ENCODE data around the gene WWOX. TPM values are rescaled to one million over a fixed set of nuclear protein-coding genes. Genes with fewer than 3 reads are reported as not detected.

The WWOX gene
- total and polyA plus RNA-seq, 10 donors, result 5.9 to 90.3 (median 26.4) TPM

DNA sequence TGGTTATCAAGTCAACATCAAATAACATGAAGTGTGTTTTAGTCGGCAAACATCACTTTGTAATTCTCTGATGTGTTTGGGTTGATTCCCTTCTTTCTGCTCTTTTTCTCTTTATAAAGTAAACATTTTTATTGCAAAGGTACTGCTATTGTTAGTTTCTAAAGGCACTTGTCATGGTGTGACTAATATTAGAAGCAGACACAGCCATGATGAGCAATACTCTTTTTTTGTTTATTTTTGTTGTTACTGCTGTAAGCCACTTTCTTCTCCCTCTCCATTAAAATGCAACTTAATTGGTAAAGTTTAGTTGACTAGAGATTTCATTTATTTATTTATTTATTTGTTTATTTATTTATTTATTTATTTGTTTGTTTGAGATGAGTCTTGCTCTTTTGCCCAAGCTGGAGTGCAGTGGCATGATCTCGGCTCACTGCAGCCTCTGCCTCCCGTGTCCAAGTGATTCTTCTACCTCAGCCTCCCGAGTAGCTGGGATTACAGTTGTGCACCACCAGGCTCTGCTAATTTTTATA, 424.7 kb downstream of the WWOX start:
- Histone ChIP-seq H3K27ac (no peak overlapping the region), H3K36me3 (no peaks in the 10 kb centered on the region), H3K4me1 (peaks cover 0 to 20% (median 10%) of the 10 kb centered on the region in 6 donors), H3K9me3 (no peaks in the 10 kb centered on the region), H3K27me3 (replicated peaks in 1 of 7) (no peaks in the 10 kb centered on the region), H3K4me3 (no peak overlapping the region)
- intact Hi-C loops (cut with DNase I; ENCODE audit: low total_unique reads), result no loop called here
- no peak for DNase-seq
- 93 to 98% (median 96%) methylated on average over 4 of the region's 4 CpGs for WGBS, 5 donors
- TF ChIP-seq POLR2A (IDR thresholded peaks at IDR 0.05) (no peak), POLR2AphosphoS5 (IDR thresholded peaks at IDR 0.05) (no peak), CTCF (IDR thresholded peaks at IDR 0.05 in 8 of 11, conservative IDR thresholded peaks at IDR 0.05 in 3 of 11) (no peak)

GRCh38 chr16:78528265-78528664, 428.8 kb downstream of the WWOX start:
- H3K27me3 ChIP-seq (replicated peaks in 1 of 7), result no peaks in the 10 kb centered on the region
- intact Hi-C loops (cut with DNase I; ENCODE audit: low total_unique reads), result no loop called here
- no peak overlapping the region for H3K4me3 ChIP-seq
- no peak overlapping the region for H3K27ac ChIP-seq
- no peak for DNase-seq
- no peaks in the 10 kb centered on the region for H3K36me3 ChIP-seq
- H3K4me1 ChIP-seq, result peaks cover 0 to 6% (median 2%) of the 10 kb centered on the region in 6 donors
- TF ChIP-seq CTCF (IDR thresholded peaks at IDR 0.05 in 8 of 11, conservative IDR thresholded peaks at IDR 0.05 in 3 of 11), result no peak
- TF ChIP-seq POLR2AphosphoS5 (IDR thresholded peaks at IDR 0.05), result no peak
- no peak for TF ChIP-seq POLR2A (IDR thresholded peaks at IDR 0.05)
- H3K9me3 ChIP-seq, result no peaks in the 10 kb centered on the region
- WGBS, 5 donors, result 88 to 94% (median 93%) methylated on average over 5 of the region's 5 CpGs

- TF ChIP-seq POLR2AphosphoS5 (IDR thresholded peaks at IDR 0.05), result no peak
- no peak for TF ChIP-seq POLR2A (IDR thresholded peaks at IDR 0.05)
- no peak for TF ChIP-seq CTCF (IDR thresholded peaks at IDR 0.05 in 8 of 11, conservative IDR thresholded peaks at IDR 0.05 in 3 of 11)
- intact Hi-C loops (cut with DNase I; ENCODE audit: low total_unique reads), result no loop called here
- Histone ChIP-seq H3K4me1 (no peaks in the 10 kb centered on the region), H3K27ac (no peak overlapping the region), H3K27me3 (replicated peaks in 1 of 7) (no peaks in the 10 kb centered on the region), H3K9me3 (no peaks in the 10 kb centered on the region), H3K4me3 (no peak overlapping the region), H3K36me3 (no peaks in the 10 kb centered on the region)
- no peak for DNase-seq
- 59 to 82% (median 78%) methylated on average over 4 to 5 of the region's 5 CpGs for WGBS, 5 donors
Observed at GRCh38 chr16:78529881-78530280, 430.4 kb downstream of the WWOX start.

GRCh38 chr16:78530283-78530682, 430.8 kb downstream of the WWOX start:
- Histone ChIP-seq H3K9me3 (no peaks in the 10 kb centered on the region), H3K36me3 (no peaks in the 10 kb centered on the region), H3K27ac (no peak overlapping the region), H3K4me1 (no peaks in the 10 kb centered on the region), H3K4me3 (no peak overlapping the region), H3K27me3 (replicated peaks in 1 of 7) (no peaks in the 10 kb centered on the region)
- TF ChIP-seq POLR2A (IDR thresholded peaks at IDR 0.05) (no peak), POLR2AphosphoS5 (IDR thresholded peaks at IDR 0.05) (no peak), CTCF (IDR thresholded peaks at IDR 0.05 in 8 of 11, conservative IDR thresholded peaks at IDR 0.05 in 3 of 11) (no peak)
- no peak for DNase-seq
- intact Hi-C loops (cut with DNase I; ENCODE audit: low total_unique reads), result no loop called here
- WGBS, 5 donors, result 69 to 81% (median 73%) methylated on average over 4 of the region's 4 CpGs
